Activated CD8-positive, alpha-beta memory T cell treated with anti-CD3 and anti-CD28 coated beads, Interleukin-2, amount 50 U/mL, for 4 hours (primary cell): Measurements from ENCODE around the gene MTMR8.

Source experiments
- DNase-seq: peaks from one replicate; pipeline ENCODE4 v3.0.0-alpha.2; 2020

MTMR8 gene

GRCh38 chrX:64291123-64291522, 104.1 kb downstream of the MTMR8 start:
- DNase-seq: no peak

GRCh38 chrX:64265265-64265664, 130.0 kb downstream of the MTMR8 start:
- no peak for DNase-seq

GRCh38 chrX:64230123-64230970, 164.9 kb downstream of the MTMR8 start, which contains the start of gene ASB12:
Gene ASB12 (minus strand): TSS chrX:64230607. CDS start chrX:64225650, 4,957 bp downstream.
- no peak for DNase-seq

GRCh38 chrX:64229154-64229553, 166.1 kb downstream of the MTMR8 start:
- no peak for DNase-seq
